ENCODE data around the gene DNASE1.

- no peak for TF ChIP-seq ATF3 (CRISPR knock-in tag; conservative IDR thresholded peaks at IDR 0.05)
- TF ChIP-seq ETV6 (CRISPR knock-in tag; IDR thresholded peaks at IDR 0.05) = no peak
- TF ChIP-seq CTCF (IDR thresholded peaks at IDR 0.05) = no peak
- no peak for TF ChIP-seq MAX (CRISPR knock-in tag; IDR thresholded peaks at IDR 0.05)
- no peak for TF ChIP-seq ATF2 (CRISPR knock-in tag; IDR thresholded peaks at IDR 0.05; ENCODE audit: borderline replicate concordance, low read depth)
- TF ChIP-seq FOXP1 (CRISPR knock-in tag; IDR thresholded peaks at IDR 0.05; ENCODE audit: borderline replicate concordance) = no peak
- no peak for TF ChIP-seq HMGXB4 (CRISPR knock-in tag; IDR thresholded peaks at IDR 0.05)
- no peak for TF ChIP-seq IRF1 (CRISPR knock-in tag; IDR thresholded peaks at IDR 0.05)
- TF ChIP-seq TCF7 (CRISPR knock-in tag; IDR thresholded peaks at IDR 0.05; ENCODE audit: low read depth) = no peak
- TF ChIP-seq TEAD1 (CRISPR knock-in tag; IDR thresholded peaks at IDR 0.05) = no peak
- no peak for TF ChIP-seq ZMAT4 (CRISPR knock-in tag; IDR thresholded peaks at IDR 0.05)
- no peak for TF ChIP-seq ATF6 (CRISPR knock-in tag; IDR thresholded peaks at IDR 0.05)
These were observed 41.3 kb downstream of the DNASE1 start for GRCh38 chr16:3695610-3696369.

Measured in WTC11 (cell line).